ENCODE data around the gene C1QTNF1.

C1QTNF1 gene

GRCh38 chr17:78986649-78987328 is 37.2 kb upstream of the C1QTNF1 start:
- no peak for DNase-seq (ENCODE audit: low spot score in 2 of 2)

GRCh38 chr17:78988152-78988551 is 35.8 kb upstream of the C1QTNF1 start:
- in situ Hi-C loops (cut with MboI; ENCODE audit: low sequenced_read_pairs): no loop called here

More at GRCh38 chr17:78986649-78987328, 37.2 kb upstream of the C1QTNF1 start:
- peaks cover 10% of the 10 kb centered on the region for H3K4me1 ChIP-seq
- no peaks in the 10 kb centered on the region for H3K9me3 ChIP-seq
- H3K27me3 ChIP-seq (ENCODE audit: low read depth): no peaks in the 10 kb centered on the region
- no peak overlapping the region for H3K4me3 ChIP-seq
- in situ Hi-C loops (cut with MboI; ENCODE audit: low sequenced_read_pairs): no loop called here
- H3K36me3 ChIP-seq (replicated peaks): peaks cover 3% of the 10 kb centered on the region; the same call in 1 of the 2 replicates

GRCh38 chr17:78990349-78991016 is 33.5 kb upstream of the C1QTNF1 start:
- DNase-seq (ENCODE audit: low spot score in 2 of 2): no peak
- Histone ChIP-seq H3K9me3 (no peaks in the 10 kb centered on the region), H3K4me3 (no peak overlapping the region), H3K4me1 (peaks cover 10% of the 10 kb centered on the region), H3K36me3 (replicated peaks) (peaks cover 18% of the 10 kb centered on the region), H3K27me3 (ENCODE audit: low read depth) (no peaks in the 10 kb centered on the region)
- in situ Hi-C loops (cut with MboI; ENCODE audit: low sequenced_read_pairs): no loop called here

More at GRCh38 chr17:78988152-78988551, 35.8 kb upstream of the C1QTNF1 start:
- Histone ChIP-seq H3K27me3 (ENCODE audit: low read depth) (no peaks in the 10 kb centered on the region), H3K36me3 (replicated peaks) (peaks cover 14% of the 10 kb centered on the region), H3K4me3 (no peak overlapping the region), H3K4me1 (peaks cover 10% of the 10 kb centered on the region), H3K9me3 (no peaks in the 10 kb centered on the region)
- no peak for DNase-seq (ENCODE audit: low spot score in 2 of 2)

GRCh38 chr17:78991017-78991738 is 32.8 kb upstream of the C1QTNF1 start:
- Histone ChIP-seq H3K27me3 (ENCODE audit: low read depth) (no peaks in the 10 kb centered on the region), H3K4me1 (peaks cover 9% of the 10 kb centered on the region), H3K9me3 (no peaks in the 10 kb centered on the region), H3K4me3 (no peak overlapping the region), H3K36me3 (replicated peaks) (peaks cover 22% of the 10 kb centered on the region)
- no peak for DNase-seq (ENCODE audit: low spot score in 2 of 2)
- in situ Hi-C loops (cut with MboI; ENCODE audit: low sequenced_read_pairs): no loop called here

GRCh38 chr17:78991906-78992532 is 31.9 kb upstream of the C1QTNF1 start:
- no peaks in the 10 kb centered on the region for H3K27me3 ChIP-seq (ENCODE audit: low read depth)
- peaks cover 30% of the 10 kb centered on the region for H3K36me3 ChIP-seq (replicated peaks)
- H3K9me3 ChIP-seq: no peaks in the 10 kb centered on the region
- H3K4me3 ChIP-seq: no peak overlapping the region
- DNase-seq (ENCODE audit: low spot score in 2 of 2): no peak
- in situ Hi-C loops (cut with MboI; ENCODE audit: low sequenced_read_pairs): no loop called here
- H3K4me1 ChIP-seq: peaks cover under 1% of the 10 kb centered on the region

- H3K27me3 ChIP-seq (ENCODE audit: low read depth): no peaks in the 10 kb centered on the region
- in situ Hi-C loops (cut with MboI; ENCODE audit: low sequenced_read_pairs): no loop called here
- H3K4me3 ChIP-seq: no peak overlapping the region
- H3K9me3 ChIP-seq: no peaks in the 10 kb centered on the region
- no peak for DNase-seq (ENCODE audit: low spot score in 2 of 2)
- H3K4me1 ChIP-seq: no peaks in the 10 kb centered on the region
- peaks cover 32% of the 10 kb centered on the region for H3K36me3 ChIP-seq (replicated peaks)
These were observed 31.3 kb upstream of the C1QTNF1 start for GRCh38 chr17:78992542-78993212.

- Histone ChIP-seq H3K4me3 (no peak overlapping the region), H3K4me1 (no peaks in the 10 kb centered on the region), H3K9me3 (no peaks in the 10 kb centered on the region), H3K27me3 (ENCODE audit: low read depth) (no peaks in the 10 kb centered on the region), H3K36me3 (replicated peaks) (peaks cover 37% of the 10 kb centered on the region)
- peak; percentile 22 to 84 for DNase-seq (ENCODE audit: low spot score in 2 of 2)
- in situ Hi-C loops (cut with MboI; ENCODE audit: low sequenced_read_pairs): no loop called here
These were observed 30.6 kb upstream of the C1QTNF1 start for GRCh38 chr17:78993241-78993956.

- no peak for DNase-seq (ENCODE audit: low spot score in 2 of 2)
- Histone ChIP-seq H3K36me3 (replicated peaks) (peaks cover 37% of the 10 kb centered on the region), H3K4me1 (no peaks in the 10 kb centered on the region), H3K4me3 (no peak overlapping the region), H3K27me3 (ENCODE audit: low read depth) (no peaks in the 10 kb centered on the region), H3K9me3 (no peaks in the 10 kb centered on the region)
- in situ Hi-C loops (cut with MboI; ENCODE audit: low sequenced_read_pairs): no loop called here
These were observed 29.8 kb upstream of the C1QTNF1 start for GRCh38 chr17:78993981-78994671.

- DNase-seq (ENCODE audit: low spot score in 2 of 2): no peak
- no peak overlapping the region for H3K4me3 ChIP-seq
- no peaks in the 10 kb centered on the region for H3K9me3 ChIP-seq
- no peaks in the 10 kb centered on the region for H3K4me1 ChIP-seq
- H3K27me3 ChIP-seq (ENCODE audit: low read depth): no peaks in the 10 kb centered on the region
- in situ Hi-C loops (cut with MboI; ENCODE audit: low sequenced_read_pairs): no loop called here
- H3K36me3 ChIP-seq (replicated peaks): peaks cover 37% of the 10 kb centered on the region
These were observed 28.8 kb upstream of the C1QTNF1 start for GRCh38 chr17:78995022-78995760.

GRCh38 chr17:78995761-78996451 is 28.1 kb upstream of the C1QTNF1 start:
- Histone ChIP-seq H3K9me3 (no peaks in the 10 kb centered on the region), H3K4me1 (no peaks in the 10 kb centered on the region), H3K4me3 (no peak overlapping the region), H3K36me3 (replicated peaks) (peaks cover 37% of the 10 kb centered on the region), H3K27me3 (ENCODE audit: low read depth) (no peaks in the 10 kb centered on the region)
- DNase-seq (ENCODE audit: low spot score in 2 of 2): no peak
- in situ Hi-C loops (cut with MboI; ENCODE audit: low sequenced_read_pairs): no loop called here

- in situ Hi-C loops (cut with MboI; ENCODE audit: low sequenced_read_pairs): no loop called here
- DNase-seq (ENCODE audit: low spot score in 2 of 2): no peak
- Histone ChIP-seq H3K36me3 (replicated peaks) (peaks cover 33% of the 10 kb centered on the region), H3K4me3 (no peak overlapping the region), H3K9me3 (no peaks in the 10 kb centered on the region), H3K27me3 (ENCODE audit: low read depth) (no peaks in the 10 kb centered on the region), H3K4me1 (no peaks in the 10 kb centered on the region)
These were observed 27.2 kb upstream of the C1QTNF1 start for GRCh38 chr17:78996781-78997201.
